Loucy (cell line): Measurements from ENCODE around the gene SSH2.

Source experiments
- CTCF ChIP-seq: fragments of 200-600 bp; sonication (generic); conservative IDR thresholded peaks from 2 replicates; pipeline ENCODE4 v1.5.1; 2014; ENCODE audit warnings: mild to moderate bottlenecking, antibody characterized with exemption, low read length
- EZH2phosphoT487 ChIP-seq: fragments of 200-600 bp; IDR thresholded peaks from 2 replicates; pipeline ENCODE4 v1.6.1; 2018; ENCODE audit warnings: antibody characterized with exemption, mild to moderate bottlenecking, moderate library complexity, borderline replicate concordance

- TF ChIP-seq CTCF (no peak), EZH2phosphoT487 (no peak)
These were observed 209.5 kb downstream of the SSH2 start for GRCh38 chr17:29720551-29720950.
